Erythroblast (primary cell): ENCODE data around the gene VAV3.
"Not testable (repeated sequence)": the region's sequence is repeated elsewhere in the genome, so short reads cannot be mapped to it uniquely, and the experiment has no call there.

ENCODE experiments used
- GATA1 ChIP-seq: IDR thresholded peaks from 2 replicates; pipeline ENCODE4 v1.6.1; 2011; ENCODE audit warnings: low read depth, mild to moderate bottlenecking, control low read depth, low read length, moderate library complexity
- POLR2A ChIP-seq: IDR thresholded peaks from 2 replicates; pipeline ENCODE4 v1.6.1; 2011; ENCODE audit warnings: mild to moderate bottlenecking, low read length

- not testable (repeated sequence) for TF ChIP-seq POLR2A, GATA1
Measured at GRCh38 chr1:107733401-107733800, 231.6 kb downstream of the VAV3 start.
